HG03469 (cell line): ENCODE data around the gene OR6V1.

Experiments used
- ATAC-seq: cut with Tn5 transposase; IDR thresholded peaks from one replicate; pipeline ENCODE4 v1.9.1; 2021; ENCODE audit warnings: mild to moderate bottlenecking, moderate library complexity, moderate number of reproducible peaks; ENCODE audit not compliant: unreplicated experiment

The OR6V1 gene

GRCh38 chr7:143052041-143052440 lies at the start of gene OR6V1:
Gene OR6V1, plus strand, starts transcription at chr7:143052341. Its CDS starts 0 bp downstream, at chr7:143052341.
- ATAC-seq = no peak

- no peak for ATAC-seq
Measured at GRCh38 chr7:143002898-143003297, 49.2 kb upstream of the OR6V1 start.

GRCh38 chr7:143003393-143004051 lies 48.6 kb upstream of the OR6V1 start:
- ATAC-seq = peak; percentile 49

GRCh38 chr7:143005632-143006260 lies 46.4 kb upstream of the OR6V1 start:
- ATAC-seq = no peak

GRCh38 chr7:143008007-143008901 lies 43.9 kb upstream of the OR6V1 start:
- ATAC-seq = peak; percentile 67

GRCh38 chr7:143012001-143012400 lies 40.1 kb upstream of the OR6V1 start:
- no peak for ATAC-seq

GRCh38 chr7:143012409-143012808 lies 39.7 kb upstream of the OR6V1 start:
- ATAC-seq = no peak

- no peak for ATAC-seq
Measured at GRCh38 chr7:143013473-143013872, 38.7 kb upstream of the OR6V1 start.

GRCh38 chr7:143013893-143014292 lies 38.2 kb upstream of the OR6V1 start:
- ATAC-seq = no peak

GRCh38 chr7:143015084-143015483 lies 37.1 kb upstream of the OR6V1 start:
- peak; percentile 93 for ATAC-seq

GRCh38 chr7:143015926-143016490 lies 36.1 kb upstream of the OR6V1 start:
- no peak for ATAC-seq

GRCh38 chr7:143016996-143017395 lies 35.1 kb upstream of the OR6V1 start:
- ATAC-seq = peak; percentile 32

GRCh38 chr7:143018931-143019330 lies 33.2 kb upstream of the OR6V1 start:
- no peak for ATAC-seq

- no peak for ATAC-seq
Measured at GRCh38 chr7:143023047-143023446, 29.1 kb upstream of the OR6V1 start.

- ATAC-seq = no peak
Measured at GRCh38 chr7:143025371-143025770, 26.8 kb upstream of the OR6V1 start.

GRCh38 chr7:143027032-143027431 lies 25.1 kb upstream of the OR6V1 start, which contains the start of gene OR9A2:
Gene OR9A2, minus strand, starts transcription at chr7:143027132. Its CDS starts 0 bp downstream, at chr7:143027132.
- no peak for ATAC-seq

- ATAC-seq = no peak
Measured at GRCh38 chr7:143027683-143028082, 24.5 kb upstream of the OR6V1 start.

- ATAC-seq = no peak
Measured at GRCh38 chr7:143038635-143039034, 13.5 kb upstream of the OR6V1 start.

- ATAC-seq = no peak
Measured at GRCh38 chr7:143040209-143040715, 11.9 kb upstream of the OR6V1 start.

GRCh38 chr7:143041346-143041745 lies 10.8 kb upstream of the OR6V1 start:
- no peak for ATAC-seq
